OCI-LY3 (cell line): Measurements from ENCODE around the gene PHF23.

Experiments used
- CTCF ChIP-seq: fragments of 200-600, 300-600 bp; sonication (generic); IDR thresholded peaks from 2 replicates; pipeline ENCODE4 v1.5.1; 2014; ENCODE audit warnings: antibody characterized with exemption, low read length, low read depth
- EZH2phosphoT487 ChIP-seq: fragments of 200-600 bp; shearing (Covaris generic); IDR thresholded peaks from 2 replicates; pipeline ENCODE4 v1.6.1; 2018; ENCODE audit warnings: antibody characterized with exemption, mixed run types, low read depth

DNA sequence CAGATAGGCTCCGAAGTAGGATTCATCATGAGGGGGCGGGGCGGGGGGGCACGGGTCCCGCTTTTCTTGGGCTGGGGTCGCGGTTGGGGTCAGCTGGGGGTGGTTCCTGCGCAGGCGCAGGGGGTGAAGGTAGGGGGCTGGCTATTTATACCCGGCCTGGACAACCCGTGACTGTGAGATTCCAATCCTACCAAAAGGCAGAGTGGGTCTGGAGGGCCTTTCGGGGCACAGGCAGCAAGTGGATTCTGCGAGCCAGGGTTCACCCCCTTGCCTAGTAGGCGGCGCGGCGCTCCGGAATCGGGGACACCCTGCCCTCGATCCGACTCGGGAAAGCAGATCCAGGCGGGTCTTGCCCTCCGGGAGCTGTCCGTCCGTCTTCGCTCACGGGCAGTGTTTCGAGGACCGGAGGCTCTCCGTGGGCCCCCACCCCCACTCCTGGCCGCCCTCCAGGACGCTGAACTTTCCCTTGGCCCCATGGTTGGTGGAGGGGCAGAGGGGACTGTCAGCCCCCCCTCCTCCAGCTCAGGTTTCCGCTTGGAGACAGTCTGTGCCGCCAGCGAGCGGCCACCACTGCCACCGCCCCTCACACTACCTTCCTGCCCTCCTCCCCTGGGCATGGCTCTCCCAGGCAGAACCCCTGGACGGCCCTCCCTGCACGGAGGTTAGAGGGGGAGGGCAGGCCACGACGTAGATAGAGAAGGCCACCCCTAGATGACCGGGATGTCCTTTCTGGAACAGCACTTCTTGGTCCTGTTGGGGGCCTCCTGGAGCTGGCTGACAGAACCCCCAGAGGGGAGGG, 42.9 kb upstream of the PHF23 start:
- TF ChIP-seq CTCF (no peak), EZH2phosphoT487 (no peak)
